Endothelial cell (in vitro differentiated cells): ENCODE results near the gene THSD4. TPM values are rescaled to one million over a fixed set of nuclear protein-coding genes. Genes with fewer than 3 reads are reported as not detected.

Experiments used
- DNase-seq: peaks from one replicate; pipeline ENCODE4 v3.0.0; 2021; ENCODE audit warnings: low spot score
- H3K27ac Mint-ChIP-seq: one replicate; pipeline ENCODE4 v1.8.0; 2021; ENCODE audit warnings: mixed read lengths, inconsistent platforms; ENCODE audit not compliant: unreplicated experiment
- H3K27me3 Mint-ChIP-seq: one replicate; pipeline ENCODE4 v1.8.0; 2021; ENCODE audit warnings: mild to moderate bottlenecking, moderate library complexity, mixed read lengths, inconsistent platforms; ENCODE audit not compliant: unreplicated experiment
- H3K36me3 Mint-ChIP-seq: one replicate; pipeline ENCODE4 v1.8.0; 2021; ENCODE audit warnings: mild to moderate bottlenecking, low read depth, mixed read lengths, inconsistent platforms; ENCODE audit not compliant: unreplicated experiment
- H3K4me1 Mint-ChIP-seq: one replicate; pipeline ENCODE4 v1.8.0; 2021; ENCODE audit warnings: mild to moderate bottlenecking, mixed read lengths, inconsistent platforms; ENCODE audit not compliant: unreplicated experiment
- H3K4me3 Mint-ChIP-seq: one replicate; pipeline ENCODE4 v1.8.0; 2021; ENCODE audit warnings: mild to moderate bottlenecking, mixed read lengths, inconsistent platforms; ENCODE audit not compliant: unreplicated experiment
- H3K9me3 Mint-ChIP-seq: one replicate; pipeline ENCODE4 v1.8.0; 2021; ENCODE audit warnings: mixed read lengths, inconsistent platforms; ENCODE audit not compliant: unreplicated experiment
- CTCF ChIP-seq: fragments of 200-600 bp; sonication (generic); IDR thresholded peaks from one replicate; pipeline ENCODE4 v1.5.0; 2021; ENCODE audit warnings: antibody characterized with exemption; ENCODE audit not compliant: unreplicated experiment
- total RNA-seq: library from RNA; stranded (reverse); fragmentation: NEBNext Ultra II Directional; extraction: Animal tissue kit (Norgen Biotek cat#: 25700); gene quantifications from one replicate; pipeline ENCODE4 v1.2.1, GENCODE V29; 2021; ENCODE audit not compliant: unreplicated experiment

THSD4 gene
- total RNA-seq, 1 donor from 2014 or later = 0.92 TPM

GRCh38 chr15:71357967-71358366 lies 242.7 kb downstream of the THSD4 start:
- Mint-ChIP-seq H3K9me3 (no peaks in the 10 kb centered on the region), H3K27ac (no peak overlapping the region), H3K36me3 (no peaks in the 10 kb centered on the region), H3K4me3 (no peak overlapping the region), H3K4me1 (no peaks in the 10 kb centered on the region), H3K27me3 (no peaks in the 10 kb centered on the region)
- TF ChIP-seq CTCF = no peak
- DNase-seq = no peak

DNA sequence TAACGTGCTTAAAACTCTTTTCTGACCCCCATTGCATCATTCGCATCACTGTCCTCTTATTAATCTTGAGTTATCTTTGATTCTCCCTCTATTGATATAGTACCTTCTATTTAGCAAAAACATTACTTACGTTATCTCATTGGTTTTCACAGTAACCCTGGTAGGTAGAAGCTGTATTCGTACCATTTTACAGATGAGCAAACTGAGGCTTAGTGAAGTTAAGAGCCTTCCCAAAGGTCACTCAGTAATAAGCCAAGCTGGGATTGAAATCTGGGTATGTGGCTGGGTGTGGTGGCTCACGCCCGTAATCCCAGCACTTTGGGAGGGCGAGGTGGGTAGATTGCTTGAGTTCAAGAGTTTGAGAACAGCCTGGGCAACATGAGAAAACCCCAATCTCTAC lies 244.0 kb downstream of the THSD4 start:
- no peak for DNase-seq
- no peak overlapping the region for H3K4me3 Mint-ChIP-seq
- H3K36me3 Mint-ChIP-seq = no peaks in the 10 kb centered on the region
- H3K9me3 Mint-ChIP-seq = no peaks in the 10 kb centered on the region
- H3K4me1 Mint-ChIP-seq = peaks cover 2% of the 10 kb centered on the region
- no peak for TF ChIP-seq CTCF
- no peak overlapping the region for H3K27ac Mint-ChIP-seq
- H3K27me3 Mint-ChIP-seq = no peaks in the 10 kb centered on the region

- no peak for DNase-seq
- Mint-ChIP-seq H3K27me3 (no peaks in the 10 kb centered on the region), H3K36me3 (no peaks in the 10 kb centered on the region), H3K9me3 (no peaks in the 10 kb centered on the region), H3K4me3 (no peak overlapping the region), H3K27ac (no peak overlapping the region), H3K4me1 (peaks cover 2% of the 10 kb centered on the region)
- TF ChIP-seq CTCF = no peak
Measured at GRCh38 chr15:71362556-71362955, 247.3 kb downstream of the THSD4 start.

GRCh38 chr15:71362987-71363968 lies 248.0 kb downstream of the THSD4 start:
- Mint-ChIP-seq H3K36me3 (no peaks in the 10 kb centered on the region), H3K27ac (no peak overlapping the region), H3K4me3 (no peak overlapping the region), H3K9me3 (no peaks in the 10 kb centered on the region), H3K4me1 (peaks cover 2% of the 10 kb centered on the region), H3K27me3 (no peaks in the 10 kb centered on the region)
- no peak for DNase-seq
- no peak for TF ChIP-seq CTCF

- TF ChIP-seq CTCF = no peak
- peaks cover 2% of the 10 kb centered on the region for H3K4me1 Mint-ChIP-seq
- no peaks in the 10 kb centered on the region for H3K27me3 Mint-ChIP-seq
- H3K9me3 Mint-ChIP-seq = no peaks in the 10 kb centered on the region
- no peak overlapping the region for H3K27ac Mint-ChIP-seq
- H3K36me3 Mint-ChIP-seq = no peaks in the 10 kb centered on the region
- H3K4me3 Mint-ChIP-seq = no peak overlapping the region
- no peak for DNase-seq
Measured at GRCh38 chr15:71364117-71364584, 248.9 kb downstream of the THSD4 start.
